Measurements from ENCODE around the gene MGAT4A.

MGAT4A gene

DNA sequence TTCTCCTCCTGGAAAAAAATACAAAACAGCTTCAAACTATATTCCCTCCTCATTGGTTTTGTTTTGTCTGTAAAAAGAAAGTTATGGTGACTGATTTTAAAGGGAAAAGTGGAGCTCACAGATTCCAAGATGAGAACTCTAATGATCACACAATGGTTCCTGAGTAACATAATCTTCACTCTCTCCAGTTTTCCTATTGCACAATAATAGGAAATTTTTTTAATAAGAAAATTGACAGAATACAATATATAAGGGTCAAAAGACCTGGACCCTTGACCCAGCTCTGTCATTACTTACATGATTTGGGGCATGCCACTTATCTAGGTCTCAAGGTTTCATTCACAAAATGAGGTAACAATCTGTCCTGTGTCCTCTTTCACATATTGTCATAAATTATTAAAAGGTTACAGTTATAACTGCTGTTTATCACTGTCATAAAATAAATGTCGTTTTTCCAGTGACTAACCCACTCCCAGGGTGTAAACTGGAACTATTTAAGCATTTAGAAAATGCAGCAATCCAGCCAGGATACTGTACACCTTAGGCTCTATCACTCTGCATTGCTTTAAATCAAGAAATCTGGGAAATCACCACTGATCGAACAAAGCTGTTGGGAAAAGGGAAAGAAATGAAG is 4.1 kb downstream of the MGAT4A start:
- no peak for DNase-seq (ENCODE audit: low read depth)
- no peak for TF ChIP-seq CTCF (IDR thresholded peaks at IDR 0.05; ENCODE audit: control insufficient read depth, extremely low read depth, insufficient read depth)
- no peak overlapping the region for H3K4me3 ChIP-seq (ENCODE audit: low read depth, low read length)

DNA sequence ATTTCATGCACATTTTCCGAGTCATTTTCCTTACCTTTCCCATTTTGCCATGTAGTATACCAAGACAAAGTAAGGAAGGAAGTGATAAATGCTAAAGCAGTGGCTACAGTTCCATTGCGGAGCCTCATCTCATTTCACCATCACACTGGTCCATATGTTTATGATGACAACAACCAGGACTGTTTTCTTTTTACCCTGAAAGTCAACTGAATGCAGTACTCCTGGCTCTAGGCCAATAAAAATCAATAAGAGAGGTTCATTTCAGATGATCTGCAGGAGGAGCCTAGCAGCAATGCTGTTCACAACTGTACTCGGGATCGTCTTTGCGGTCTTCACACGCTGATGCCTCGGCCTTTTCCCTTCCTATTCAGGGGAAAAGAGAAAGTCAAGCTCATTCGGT is 4.7 kb downstream of the MGAT4A start:
- no peak for DNase-seq (ENCODE audit: low read depth)
- H3K4me3 ChIP-seq (ENCODE audit: low read depth, low read length): no peak overlapping the region
- no peak for TF ChIP-seq CTCF (IDR thresholded peaks at IDR 0.05; ENCODE audit: control insufficient read depth, extremely low read depth, insufficient read depth)

- TF ChIP-seq CTCF (IDR thresholded peaks at IDR 0.05; ENCODE audit: control insufficient read depth, extremely low read depth, insufficient read depth): no peak
- H3K4me3 ChIP-seq (ENCODE audit: low read depth, low read length): no peak overlapping the region
- DNase-seq (ENCODE audit: low read depth): no peak
Observed at GRCh38 chr2:98720286-98720685, 10.6 kb downstream of the MGAT4A start.

GRCh38 chr2:98717621-98718020 is 13.3 kb downstream of the MGAT4A start:
- no peak overlapping the region for H3K4me3 ChIP-seq (ENCODE audit: low read depth, low read length)
- no peak for DNase-seq (ENCODE audit: low read depth)
- TF ChIP-seq CTCF (IDR thresholded peaks at IDR 0.05; ENCODE audit: control insufficient read depth, extremely low read depth, insufficient read depth): no peak

- TF ChIP-seq CTCF (IDR thresholded peaks at IDR 0.05; ENCODE audit: control insufficient read depth, extremely low read depth, insufficient read depth): no peak
- no peak for DNase-seq (ENCODE audit: low read depth)
- H3K4me3 ChIP-seq (ENCODE audit: low read depth, low read length): no peak overlapping the region
Observed at GRCh38 chr2:98716786-98717185, 14.1 kb downstream of the MGAT4A start.

DNA sequence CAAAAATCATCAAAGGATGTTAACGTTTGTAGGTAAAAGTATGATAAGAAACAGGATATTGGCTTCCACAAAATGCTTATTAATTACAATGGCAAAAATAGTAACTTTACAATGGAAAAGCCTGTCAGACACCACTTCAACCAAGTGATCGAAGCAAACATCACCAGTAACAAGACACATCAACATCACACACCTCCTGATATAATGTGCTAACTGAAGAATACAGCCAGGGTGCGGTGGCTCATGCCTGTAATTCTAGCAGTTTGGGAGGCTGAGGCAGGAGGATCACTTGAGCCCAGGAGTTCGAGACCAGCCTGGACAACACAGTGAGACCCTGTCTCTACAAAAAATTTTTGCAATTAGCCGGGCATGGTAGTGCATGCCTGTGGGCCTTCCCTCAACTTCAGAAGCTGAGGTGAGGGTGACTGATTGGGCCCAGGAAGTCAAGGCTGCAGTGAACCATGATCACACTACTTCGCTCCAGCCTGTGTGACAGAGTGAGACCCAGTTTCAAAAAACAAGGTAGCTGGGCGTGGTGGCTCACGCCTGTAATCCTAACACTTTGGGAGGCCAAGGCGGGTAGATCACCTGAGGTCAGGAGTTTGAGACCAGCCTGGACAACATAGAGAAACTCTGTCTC is 15.0 kb downstream of the MGAT4A start:
- TF ChIP-seq CTCF (IDR thresholded peaks at IDR 0.05; ENCODE audit: control insufficient read depth, extremely low read depth, insufficient read depth): no peak
- DNase-seq (ENCODE audit: low read depth): no peak
- no peak overlapping the region for H3K4me3 ChIP-seq (ENCODE audit: low read depth, low read length)

All from LNCaP clone FGC (cell line).